ENCODE results near the gene CCDC197.

The CCDC197 gene

DNA sequence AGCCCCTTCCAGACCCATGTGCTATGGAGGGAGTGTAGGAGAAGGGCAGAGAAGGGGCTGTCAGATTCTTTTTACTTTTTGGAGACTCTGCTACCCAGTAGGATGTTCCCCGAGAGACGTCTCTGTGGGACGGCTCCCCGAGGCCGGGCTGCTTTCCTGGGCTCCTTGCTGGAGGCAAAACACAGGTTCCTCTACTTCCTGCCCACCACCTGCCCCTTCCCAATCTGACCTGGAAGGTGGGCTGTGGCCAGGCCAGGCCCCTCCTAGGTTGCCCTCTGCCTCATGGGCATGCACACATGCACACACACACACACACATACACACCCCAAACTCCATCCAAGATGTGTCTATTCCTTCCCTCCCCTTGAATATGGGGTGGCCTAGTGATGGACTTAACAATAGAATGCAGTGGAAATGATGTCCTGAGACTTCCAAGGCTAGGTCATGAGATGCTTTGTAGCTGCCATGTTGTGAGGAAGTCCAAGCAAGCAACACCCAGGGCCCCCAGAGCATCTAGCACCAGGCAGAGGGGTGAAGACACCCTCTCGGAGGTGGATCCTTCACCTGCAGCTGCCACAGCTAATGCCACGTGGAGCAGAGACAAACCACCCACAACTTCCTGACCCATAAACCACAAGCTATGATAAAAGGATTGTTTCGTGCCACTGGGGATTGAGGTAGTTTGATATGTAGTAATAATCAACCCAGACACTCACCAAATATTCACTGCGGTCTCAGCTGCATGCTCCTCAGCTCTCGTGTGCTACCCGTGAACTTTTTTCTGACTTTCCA is 19.1 kb upstream of the CCDC197 start:
- DNase-seq (ENCODE audit: low read depth): peak; percentile 44

- DNase-seq (ENCODE audit: low read depth): no peak
These were observed 18.4 kb upstream of the CCDC197 start for GRCh38 chr14:93978735-93979134.

GRCh38 chr14:93980456-93981201 is 16.5 kb upstream of the CCDC197 start:
- no peak for DNase-seq (ENCODE audit: low read depth)

GRCh38 chr14:93981316-93982229 is 15.5 kb upstream of the CCDC197 start:
- no peak for DNase-seq (ENCODE audit: low read depth)

DNA sequence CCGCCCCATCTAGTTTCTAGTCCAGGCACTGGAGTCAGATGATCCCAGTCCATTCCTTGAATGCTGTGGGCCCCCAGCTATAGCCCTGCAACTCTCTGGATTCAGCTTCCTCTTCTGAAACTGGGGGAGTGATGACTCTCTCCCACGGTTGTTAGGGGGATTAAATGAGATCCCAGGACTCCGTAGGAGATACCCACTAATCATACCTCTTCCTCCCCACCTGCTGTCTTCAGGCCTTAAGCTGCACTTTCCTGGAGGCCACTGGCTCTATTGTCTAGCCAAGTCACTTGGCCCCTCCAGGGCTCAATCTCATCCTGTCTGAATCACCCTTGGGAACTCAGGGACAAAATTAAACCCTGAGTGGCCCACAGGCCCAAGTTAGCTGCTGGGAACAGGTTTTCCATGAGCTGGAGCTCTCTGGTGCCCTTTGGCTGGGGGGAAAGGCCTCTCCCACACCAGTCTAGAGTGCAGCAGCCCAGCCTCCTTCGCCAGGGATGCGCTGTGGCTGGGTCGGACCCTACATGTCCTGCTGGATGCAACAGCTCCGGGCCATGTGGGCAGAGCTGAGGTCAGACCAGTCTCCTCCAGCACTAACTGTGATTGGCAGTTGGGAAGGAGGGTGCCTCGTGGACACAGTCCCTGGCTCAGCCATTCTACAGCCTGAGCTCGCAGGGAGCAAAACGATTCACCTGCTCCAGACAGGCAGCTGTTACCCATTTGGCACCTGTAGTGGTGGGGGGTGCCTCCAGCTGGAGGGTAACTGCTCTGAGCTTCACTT is 14.7 kb upstream of the CCDC197 start:
- DNase-seq (ENCODE audit: low read depth): no peak

GRCh38 chr14:93984070-93984469 is 13.0 kb upstream of the CCDC197 start:
- no peak for DNase-seq (ENCODE audit: low read depth)

- DNase-seq (ENCODE audit: low read depth): no peak
These were observed 12.1 kb upstream of the CCDC197 start for GRCh38 chr14:93984987-93985410.

DNA sequence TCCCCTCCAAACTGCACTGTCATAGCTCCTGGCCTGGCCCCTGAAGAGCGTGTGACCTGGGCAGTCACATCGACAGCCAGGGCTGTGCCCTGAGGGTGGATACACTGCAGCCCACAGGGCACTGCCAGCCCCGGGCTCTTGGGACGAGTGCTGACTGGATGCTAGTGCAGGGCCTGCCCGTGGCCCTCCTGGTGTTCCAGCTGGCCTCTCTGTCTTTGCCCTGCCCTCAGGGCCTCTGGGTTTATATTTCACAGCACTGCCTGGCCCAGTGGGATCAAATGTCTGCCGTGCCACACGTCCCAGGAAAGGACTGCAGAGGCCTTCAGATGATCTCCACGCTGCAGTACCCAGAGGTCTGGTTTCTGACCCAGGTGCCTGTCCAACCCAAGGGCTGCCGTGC is 10.1 kb upstream of the CCDC197 start:
- DNase-seq (ENCODE audit: low read depth): no peak

GRCh38 chr14:93987376-93987775 is 9.7 kb upstream of the CCDC197 start:
- no peak for DNase-seq (ENCODE audit: low read depth)

- no peak for DNase-seq (ENCODE audit: low read depth)
These were observed 9.2 kb upstream of the CCDC197 start for GRCh38 chr14:93987815-93988476.

- no peak for DNase-seq (ENCODE audit: low read depth)
These were observed 7.2 kb upstream of the CCDC197 start for GRCh38 chr14:93989939-93990338.

DNA sequence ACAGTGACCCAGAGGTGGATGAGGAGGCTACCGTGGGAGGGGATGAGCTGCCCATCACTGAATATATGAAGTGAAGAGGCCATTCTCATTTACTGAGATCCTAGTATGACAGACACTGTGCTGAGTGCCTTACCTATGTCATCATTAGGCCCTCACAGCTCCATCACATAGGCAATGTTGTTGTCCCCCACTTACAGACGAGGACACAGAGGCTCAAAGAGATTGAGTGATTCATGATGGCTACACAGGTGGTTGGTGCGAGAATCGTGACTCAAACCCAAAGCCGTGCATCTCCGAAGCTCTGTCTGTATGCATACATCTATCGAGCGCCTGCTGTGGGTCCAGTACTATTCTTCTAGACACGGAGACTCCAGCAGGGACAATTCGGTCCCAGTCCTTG is 5.9 kb upstream of the CCDC197 start:
- no peak for DNase-seq (ENCODE audit: low read depth)

GRCh38 chr14:93991649-93992048 is 5.5 kb upstream of the CCDC197 start:
- DNase-seq (ENCODE audit: low read depth): no peak

GRCh38 chr14:93993382-93993781 is 3.7 kb upstream of the CCDC197 start:
- no peak for DNase-seq (ENCODE audit: low read depth)

- DNase-seq (ENCODE audit: low read depth): peak; percentile 31
These were observed 2.0 kb upstream of the CCDC197 start for GRCh38 chr14:93994919-93995682.

DNA sequence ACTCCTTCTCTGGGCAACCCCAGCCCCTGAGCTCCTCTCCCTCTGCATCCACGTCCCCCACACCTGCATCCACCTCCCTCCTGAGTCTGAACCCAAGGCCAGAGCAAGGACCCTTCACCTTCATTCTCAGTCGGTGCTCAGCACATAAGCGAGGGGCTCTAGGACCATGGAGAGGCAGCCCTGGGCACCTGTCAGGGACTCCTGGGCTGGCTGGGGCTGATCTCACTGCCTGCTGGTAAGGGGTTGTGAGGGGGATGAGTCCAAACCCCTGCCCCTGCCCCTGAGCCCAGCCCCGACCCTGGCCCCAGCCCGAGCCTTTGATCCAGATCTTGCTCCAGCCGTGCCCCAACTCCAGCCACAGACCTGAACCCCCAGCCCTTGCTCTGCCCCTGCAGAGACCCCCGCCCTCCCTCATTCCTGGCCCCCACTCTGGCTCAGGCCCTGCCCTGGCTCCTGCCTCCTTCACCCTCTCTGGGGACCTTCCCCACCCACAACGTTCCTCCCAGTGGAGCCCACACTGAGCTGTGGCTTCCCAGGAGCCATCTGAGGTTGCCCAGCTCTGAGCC is 888 bp upstream of the CCDC197 start:
- no peak for DNase-seq (ENCODE audit: low read depth)

- no peak for DNase-seq (ENCODE audit: low read depth)
These were observed 1.1 kb downstream of the CCDC197 start for GRCh38 chr14:93997916-93998870.

GRCh38 chr14:93998871-93999403 is 1.8 kb downstream of the CCDC197 start:
- no peak for DNase-seq (ENCODE audit: low read depth)
